CD4-positive, alpha-beta T cell treated with Interferon alpha-2 for 1 hour (primary cell): ENCODE results near the gene SPECC1L.
"Not testable (repeated sequence)": the region's sequence is repeated elsewhere in the genome, so short reads cannot be mapped to it uniquely, and the experiment has no call there.

ENCODE experiments used
- DNase-seq, 2 donors: peaks; one replicate each; pipeline ENCODE4 v3.0.0-alpha.2; 2020 to 2022

SPECC1L gene

GRCh38 chr22:24289114-24289513, 18.5 kb downstream of the SPECC1L start:
- DNase-seq, result no peak

- DNase-seq, result no peak
Measured at GRCh38 chr22:24289741-24290163, 19.1 kb downstream of the SPECC1L start.

- DNase-seq, result no peak
Measured at GRCh38 chr22:24290459-24290858, 19.8 kb downstream of the SPECC1L start.

GRCh38 chr22:24291515-24292201, 21.0 kb downstream of the SPECC1L start:
- DNase-seq, result no peak

GRCh38 chr22:24292202-24292830, 21.7 kb downstream of the SPECC1L start:
- DNase-seq, result not testable (repeated sequence)

GRCh38 chr22:24294913-24295312, 24.3 kb downstream of the SPECC1L start:
- DNase-seq, result not testable (repeated sequence)

- DNase-seq, result not testable (repeated sequence)
Measured at GRCh38 chr22:24298497-24299155, 28.0 kb downstream of the SPECC1L start.

- DNase-seq, result peak in 1 of 2 donors; percentile 8
Measured at GRCh38 chr22:24300522-24300921, 29.9 kb downstream of the SPECC1L start.

- no peak for DNase-seq
Measured at GRCh38 chr22:24302591-24302990, 32.0 kb downstream of the SPECC1L start.

GRCh38 chr22:24303007-24303406, 32.4 kb downstream of the SPECC1L start:
- no peak for DNase-seq

- DNase-seq, result no peak
Measured at GRCh38 chr22:24304062-24304675, 33.5 kb downstream of the SPECC1L start.

GRCh38 chr22:24305260-24305692, 34.6 kb downstream of the SPECC1L start:
- DNase-seq, result peak in 1 of 2 donors; percentile 13

GRCh38 chr22:24310969-24311368, 40.3 kb downstream of the SPECC1L start:
- DNase-seq, result no peak

- DNase-seq, result no peak
Measured at GRCh38 chr22:24315367-24315966, 44.8 kb downstream of the SPECC1L start.

- DNase-seq, result not testable (repeated sequence)
Measured at GRCh38 chr22:24316264-24316663, 45.6 kb downstream of the SPECC1L start.

GRCh38 chr22:24317511-24317910, 46.9 kb downstream of the SPECC1L start:
- not testable (repeated sequence) for DNase-seq

- DNase-seq, result no peak
Measured at GRCh38 chr22:24319451-24319850, 48.8 kb downstream of the SPECC1L start.

- DNase-seq, result no peak
Measured at GRCh38 chr22:24321999-24322398, 51.4 kb downstream of the SPECC1L start.

GRCh38 chr22:24322522-24322921, 51.9 kb downstream of the SPECC1L start:
- DNase-seq, result no peak

- no peak for DNase-seq
Measured at GRCh38 chr22:24323233-24323632, 52.6 kb downstream of the SPECC1L start.

- no peak for DNase-seq
Measured at GRCh38 chr22:24323695-24324094, 53.1 kb downstream of the SPECC1L start.

- DNase-seq, result no peak
Measured at GRCh38 chr22:24324137-24324536, 53.5 kb downstream of the SPECC1L start.
